Thyroid gland (tissue), 4 donors: ENCODE data around the gene WDR87.

Experiments used
- CTCF ChIP-seq, 6 experiments: fragments of 200-600 bp in 3 of 6; fragments of 450-650 bp in 3 of 6; sonication (generic) in 3 of 6; IDR thresholded peaks; one replicate each; pipeline ENCODE4 v1.5.1; 2016 to 2019; ENCODE audit warnings: antibody characterized with exemption in 6 of 6, mild to moderate bottlenecking in 2 of 6, inconsistent platforms in 1 of 6, moderate library complexity in 1 of 6
- POLR2A ChIP-seq, 2 donors: fragments of 450-650 bp; IDR thresholded peaks; one replicate each; pipeline ENCODE4 v1.6.1; 2017; ENCODE audit warnings: antibody characterized with exemption in 2 of 2, mild to moderate bottlenecking in 2 of 2, moderate library complexity in 1 of 2

DNA sequence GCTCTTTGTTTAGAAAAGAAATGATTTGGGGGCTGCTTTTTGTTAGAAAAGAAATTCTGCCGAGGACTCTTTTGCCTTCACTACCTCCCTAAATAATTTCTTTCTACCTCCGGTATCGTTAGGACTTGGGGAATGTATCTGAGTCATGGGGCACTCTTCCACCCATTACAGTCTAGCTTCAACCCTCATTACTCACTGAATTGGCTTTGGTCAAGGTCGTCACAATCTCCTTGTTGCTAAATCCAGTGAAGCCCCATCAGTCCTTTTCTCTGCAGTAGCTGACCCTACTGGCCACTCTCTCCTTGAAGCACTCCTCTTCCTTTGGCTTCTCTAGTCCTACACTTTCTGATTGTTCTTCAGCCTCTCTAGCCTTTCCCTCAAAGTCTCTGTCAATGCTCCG is 34.0 kb downstream of the WDR87 start:
- no peak for TF ChIP-seq CTCF (IDR thresholded peaks at IDR 0.05)
- TF ChIP-seq POLR2A (IDR thresholded peaks at IDR 0.05), result no peak
